Liver (tissue), 9 donors: ENCODE results near the gene TNFSF13. TPM values are rescaled to one million over a fixed set of nuclear protein-coding genes. Genes with fewer than 3 reads are reported as not detected.

Source experiments
- DNase-seq: peaks from one replicate; pipeline ENCODE4 v3.0.0-alpha.2; 2017; ENCODE audit warnings: low spot score
- H3K27ac ChIP-seq, 2 donors: one replicate each; pipeline ENCODE4 v1.7.0; 2013; ENCODE audit warnings: inconsistent platforms in 2 of 2, low read length in 2 of 2, control low read depth in 1 of 2, low read depth in 1 of 2, mild to moderate bottlenecking in 1 of 2
- H3K27me3 ChIP-seq, 4 donors: one replicate each; pipeline versions ENCODE4 v1.6.1 to v1.7.0; 2013; ENCODE audit warnings: low read length in 3 of 4, inconsistent platforms in 1 of 4, mild to moderate bottlenecking in 1 of 4, moderate library complexity in 1 of 4; ENCODE audit not compliant: control insufficient read depth in 4 of 4, insufficient read depth in 4 of 4
- H3K36me3 ChIP-seq, 4 donors: one replicate each; pipeline versions ENCODE4 v1.6.1 to v1.7.0; 2013; ENCODE audit warnings: low read length in 3 of 4, mild to moderate bottlenecking in 3 of 4, low read depth in 1 of 4, moderate library complexity in 1 of 4; ENCODE audit not compliant: control insufficient read depth in 4 of 4, insufficient read depth in 3 of 4
- H3K4me1 ChIP-seq, 4 donors: one replicate each; pipeline versions ENCODE4 v1.6.1 to v1.7.0; 2013; ENCODE audit warnings: low read length in 3 of 4, mild to moderate bottlenecking in 3 of 4, moderate library complexity in 1 of 4; ENCODE audit not compliant: control insufficient read depth in 4 of 4, insufficient read depth in 4 of 4
- H3K4me3 ChIP-seq, 3 donors: one replicate each; pipeline versions ENCODE4 v1.6.1 to v1.7.0; 2013; ENCODE audit warnings: low read length in 3 of 3, control low read depth in 1 of 3, low read depth in 1 of 3, mild to moderate bottlenecking in 1 of 3
- H3K9ac ChIP-seq, 2 donors: one replicate each; pipeline ENCODE4 v1.7.0; 2013; ENCODE audit warnings: low read length in 2 of 2, mild to moderate bottlenecking in 2 of 2, moderate library complexity in 2 of 2, control low read depth in 1 of 2, low read depth in 1 of 2
- H3K9me3 ChIP-seq, 4 donors: one replicate each; pipeline versions ENCODE4 v1.6.1 to v1.7.0; 2013; ENCODE audit warnings: low read length in 3 of 4; ENCODE audit not compliant: control insufficient read depth in 4 of 4
- CTCF ChIP-seq: fragments of 150-350 bp; IDR thresholded peaks from 2 replicates; pipeline ENCODE4 v1.5.1; 2017; ENCODE audit warnings: improper control_type of control experiment, low read depth, low read length; ENCODE audit not compliant: missing input control
- EGR1 ChIP-seq, 2 donors: IDR thresholded peaks; 2 replicates each; pipeline ENCODE4 v1.6.1; 2016 to 2018; ENCODE audit warnings: antibody characterized with exemption in 2 of 2, low read depth in 2 of 2
- FOXA1 ChIP-seq: IDR thresholded peaks from 2 replicates; pipeline ENCODE4 v1.6.1; 2016; ENCODE audit warnings: antibody characterized with exemption
- GABPA ChIP-seq, 2 donors: IDR thresholded peaks in 1 of 2; conservative IDR thresholded peaks in 1 of 2; 2 replicates each; pipeline ENCODE4 v1.6.1; 2016; ENCODE audit warnings: antibody characterized with exemption in 2 of 2, mild to moderate bottlenecking in 1 of 2, moderate library complexity in 1 of 2
- HNF4A ChIP-seq, 2 donors: conservative IDR thresholded peaks; 2 replicates each; pipeline ENCODE4 v1.6.1; 2016; ENCODE audit warnings: antibody characterized with exemption in 2 of 2, mild to moderate bottlenecking in 2 of 2
- HNF4G ChIP-seq: IDR thresholded peaks from 2 replicates; pipeline ENCODE4 v1.6.1; 2016; ENCODE audit warnings: antibody characterized with exemption
- JUND ChIP-seq, 2 donors: IDR thresholded peaks; 2 replicates each; pipeline ENCODE4 v1.6.1; 2016; ENCODE audit warnings: antibody characterized with exemption in 2 of 2
- NR2F2 ChIP-seq: IDR thresholded peaks from 2 replicates; pipeline ENCODE4 v1.6.1; 2016; ENCODE audit warnings: antibody characterized with exemption
- RAD21 ChIP-seq, 2 donors: IDR thresholded peaks; 2 replicates each; pipeline ENCODE4 v1.6.1; 2016; ENCODE audit warnings: antibody characterized with exemption in 2 of 2, mild to moderate bottlenecking in 2 of 2
- RXRA ChIP-seq, 2 donors: IDR thresholded peaks; 2 replicates each; pipeline ENCODE4 v1.6.1; 2017 to 2018; ENCODE audit warnings: antibody characterized with exemption in 2 of 2, mild to moderate bottlenecking in 1 of 2
- SP1 ChIP-seq: IDR thresholded peaks from 2 replicates; pipeline ENCODE4 v1.6.1; 2018; ENCODE audit warnings: antibody characterized with exemption, mild to moderate bottlenecking
- TAF1 ChIP-seq: conservative IDR thresholded peaks from 2 replicates; pipeline ENCODE4 v1.6.1; 2016; ENCODE audit warnings: antibody characterized with exemption, mild to moderate bottlenecking
- YY1 ChIP-seq: IDR thresholded peaks from 2 replicates; pipeline ENCODE4 v1.6.1; 2016; ENCODE audit warnings: antibody characterized with exemption, mild to moderate bottlenecking
- WGBS: extraction: QIAGEN DNeasy Blood & Tissue Kit; methylation state at CpG from one replicate; pipeline ENCODE4 v1.1.7; 2013; 5-methylcytosine and 5-hydroxymethylcytosine counted together
- polyA plus RNA-seq, 2 donors: library from polyadenylated mRNA; stranded (reverse) in 1 of 2; unstranded in 1 of 2; fragments of 200-250 nt in 1 of 2; fragments of >200 nt in 1 of 2; fragmentation: Nextera tagmentation in 1 of 2; extraction: Ambion mirVana in 1 of 2; gene quantifications; one replicate each; pipeline versions ENCODE4 v1.2.1 to v1.2.3, GENCODE V29; 2013 to 2015
- total RNA-seq, 2 donors: library from RNA; depleted of rRNA; stranded (reverse); fragments of >200 nt; gene quantifications; one replicate each; pipeline ENCODE4 v1.2.3, GENCODE V29; 2014
- TF ChIP-seq, protein P1 (sequence below): IDR thresholded peaks from 2 replicates; pipeline ENCODE4 v1.6.1; 2016; ENCODE audit warnings: antibody characterized with exemption, mild to moderate bottlenecking
- TF ChIP-seq, protein P2 (sequence below): IDR thresholded peaks from 2 replicates; pipeline ENCODE4 v1.6.1; 2016; ENCODE audit warnings: antibody characterized with exemption
- TF ChIP-seq, protein P3 (sequence below): IDR thresholded peaks from 2 replicates; pipeline ENCODE4 v1.6.1; 2016; ENCODE audit warnings: antibody characterized with exemption
- TF ChIP-seq, protein P4 (sequence below): IDR thresholded peaks from 2 replicates; pipeline ENCODE4 v1.6.1; 2016; ENCODE audit warnings: antibody characterized with exemption
- donor health status: healthy.
- donor health status: healthy.
- donor health status: healthy.
- donor health status: healthy.
- donor health status: healthy.

Gene TNFSF13
- total and polyA plus RNA-seq, 4 donors, result 1.4 to 9.3 (median 4.5) TPM

DNA sequence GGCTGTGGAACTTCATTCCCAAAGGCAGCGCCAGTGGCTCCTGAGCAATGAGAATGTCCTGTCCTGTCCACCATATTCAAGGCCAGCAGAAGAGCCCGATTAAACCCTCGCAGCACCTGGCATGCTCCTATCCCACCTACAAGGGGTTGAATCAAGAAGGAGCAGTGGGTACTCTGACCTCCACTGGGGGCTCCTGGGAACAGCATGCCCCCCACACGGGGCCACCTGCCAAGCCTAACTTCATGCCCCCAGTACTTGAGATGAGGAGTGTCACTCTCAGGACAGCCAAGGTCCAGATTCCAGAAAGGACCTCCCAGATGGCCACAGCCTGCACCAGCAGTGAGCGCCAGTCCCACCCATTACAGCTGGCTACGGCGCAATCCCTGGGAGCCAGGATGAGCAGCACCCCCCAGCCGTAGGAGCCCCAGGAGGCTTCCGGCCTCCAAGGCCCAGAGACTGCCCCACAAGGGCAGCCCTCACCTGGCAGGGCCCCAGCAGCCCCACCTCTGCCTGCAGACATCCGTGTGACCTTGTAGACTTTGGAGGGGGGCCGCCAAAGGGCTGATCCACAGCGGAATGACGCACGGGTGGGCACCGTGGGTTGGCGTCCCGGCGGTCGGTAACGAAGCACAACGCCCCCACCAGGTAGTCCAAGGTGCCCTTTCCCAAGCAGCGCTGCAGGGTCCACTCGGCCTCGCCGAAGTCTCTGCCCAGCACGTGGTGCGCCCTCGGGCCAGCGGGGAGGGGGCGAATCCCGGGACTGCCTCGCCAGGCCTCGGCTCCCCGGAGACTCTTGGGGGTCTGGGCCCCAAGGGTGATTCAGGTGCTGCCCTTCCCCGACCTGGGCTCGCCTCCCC, 24.1 kb downstream of the TNFSF13 start:
- Histone ChIP-seq H3K4me3 (peak overlapping the region; percentile 40 to 84 (median 78)), H3K36me3 (peaks cover 10 to 13% (median 10%) of the 10 kb centered on the region in 4 donors), H3K27me3 (no peaks in the 10 kb centered on the region), H3K9ac (no peak overlapping the region), H3K27ac (peak overlapping the region; percentile 94 to 95), H3K4me1 (peaks cover 15 to 56% (median 38%) of the 10 kb centered on the region in 4 donors), H3K9me3 (no peaks in the 10 kb centered on the region)
- no peak for DNase-seq
- 87% methylated on average over 36 of the region's 36 CpGs for WGBS
- TF ChIP-seq HNF4G, result no peak
- TF ChIP-seq RAD21 (IDR thresholded peaks at IDR 0.05), result no peak
- TF ChIP-seq HNF4A (conservative IDR thresholded peaks at IDR 0.05), result no peak
- TF ChIP-seq FOXA1, result no peak
- no peak for TF ChIP-seq GABPA (IDR thresholded peaks at IDR 0.05 in 1 of 2, conservative IDR thresholded peaks at IDR 0.05 in 1 of 2)
- TF ChIP-seq, protein P1, sequence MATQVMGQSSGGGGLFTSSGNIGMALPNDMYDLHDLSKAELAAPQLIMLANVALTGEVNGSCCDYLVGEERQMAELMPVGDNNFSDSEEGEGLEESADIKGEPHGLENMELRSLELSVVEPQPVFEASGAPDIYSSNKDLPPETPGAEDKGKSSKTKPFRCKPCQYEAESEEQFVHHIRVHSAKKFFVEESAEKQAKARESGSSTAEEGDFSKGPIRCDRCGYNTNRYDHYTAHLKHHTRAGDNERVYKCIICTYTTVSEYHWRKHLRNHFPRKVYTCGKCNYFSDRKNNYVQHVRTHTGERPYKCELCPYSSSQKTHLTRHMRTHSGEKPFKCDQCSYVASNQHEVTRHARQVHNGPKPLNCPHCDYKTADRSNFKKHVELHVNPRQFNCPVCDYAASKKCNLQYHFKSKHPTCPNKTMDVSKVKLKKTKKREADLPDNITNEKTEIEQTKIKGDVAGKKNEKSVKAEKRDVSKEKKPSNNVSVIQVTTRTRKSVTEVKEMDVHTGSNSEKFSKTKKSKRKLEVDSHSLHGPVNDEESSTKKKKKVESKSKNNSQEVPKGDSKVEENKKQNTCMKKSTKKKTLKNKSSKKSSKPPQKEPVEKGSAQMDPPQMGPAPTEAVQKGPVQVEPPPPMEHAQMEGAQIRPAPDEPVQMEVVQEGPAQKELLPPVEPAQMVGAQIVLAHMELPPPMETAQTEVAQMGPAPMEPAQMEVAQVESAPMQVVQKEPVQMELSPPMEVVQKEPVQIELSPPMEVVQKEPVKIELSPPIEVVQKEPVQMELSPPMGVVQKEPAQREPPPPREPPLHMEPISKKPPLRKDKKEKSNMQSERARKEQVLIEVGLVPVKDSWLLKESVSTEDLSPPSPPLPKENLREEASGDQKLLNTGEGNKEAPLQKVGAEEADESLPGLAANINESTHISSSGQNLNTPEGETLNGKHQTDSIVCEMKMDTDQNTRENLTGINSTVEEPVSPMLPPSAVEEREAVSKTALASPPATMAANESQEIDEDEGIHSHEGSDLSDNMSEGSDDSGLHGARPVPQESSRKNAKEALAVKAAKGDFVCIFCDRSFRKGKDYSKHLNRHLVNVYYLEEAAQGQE, result no peak
- TF ChIP-seq NR2F2, result no peak
- TF ChIP-seq YY1, result no peak
- TF ChIP-seq, protein P2, sequence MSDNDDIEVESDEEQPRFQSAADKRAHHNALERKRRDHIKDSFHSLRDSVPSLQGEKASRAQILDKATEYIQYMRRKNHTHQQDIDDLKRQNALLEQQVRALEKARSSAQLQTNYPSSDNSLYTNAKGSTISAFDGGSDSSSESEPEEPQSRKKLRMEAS, result no peak
- no peak for TF ChIP-seq TAF1
- TF ChIP-seq, protein P3, sequence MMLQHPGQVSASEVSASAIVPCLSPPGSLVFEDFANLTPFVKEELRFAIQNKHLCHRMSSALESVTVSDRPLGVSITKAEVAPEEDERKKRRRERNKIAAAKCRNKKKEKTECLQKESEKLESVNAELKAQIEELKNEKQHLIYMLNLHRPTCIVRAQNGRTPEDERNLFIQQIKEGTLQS, result no peak
- TF ChIP-seq JUND (IDR thresholded peaks at IDR 0.05), result no peak
- no peak for TF ChIP-seq CTCF
- TF ChIP-seq, protein P4, sequence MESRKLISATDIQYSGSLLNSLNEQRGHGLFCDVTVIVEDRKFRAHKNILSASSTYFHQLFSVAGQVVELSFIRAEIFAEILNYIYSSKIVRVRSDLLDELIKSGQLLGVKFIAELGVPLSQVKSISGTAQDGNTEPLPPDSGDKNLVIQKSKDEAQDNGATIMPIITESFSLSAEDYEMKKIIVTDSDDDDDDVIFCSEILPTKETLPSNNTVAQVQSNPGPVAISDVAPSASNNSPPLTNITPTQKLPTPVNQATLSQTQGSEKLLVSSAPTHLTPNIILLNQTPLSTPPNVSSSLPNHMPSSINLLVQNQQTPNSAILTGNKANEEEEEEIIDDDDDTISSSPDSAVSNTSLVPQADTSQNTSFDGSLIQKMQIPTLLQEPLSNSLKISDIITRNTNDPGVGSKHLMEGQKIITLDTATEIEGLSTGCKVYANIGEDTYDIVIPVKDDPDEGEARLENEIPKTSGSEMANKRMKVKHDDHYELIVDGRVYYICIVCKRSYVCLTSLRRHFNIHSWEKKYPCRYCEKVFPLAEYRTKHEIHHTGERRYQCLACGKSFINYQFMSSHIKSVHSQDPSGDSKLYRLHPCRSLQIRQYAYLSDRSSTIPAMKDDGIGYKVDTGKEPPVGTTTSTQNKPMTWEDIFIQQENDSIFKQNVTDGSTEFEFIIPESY, result no peak
- no peak for TF ChIP-seq RXRA (IDR thresholded peaks at IDR 0.05)
- TF ChIP-seq EGR1 (IDR thresholded peaks at IDR 0.05; ENCODE audit: low read depth in 2 of 2), result no peak
- no peak for TF ChIP-seq SP1
